Stimulated activated CD4-positive, alpha-beta T cell treated with anti-CD3 and anti-CD28 coated beads, Interleukin-4, amount 100 ng/mL, for 1 hour (primary cell): ENCODE data around the gene SOHLH1.

Source experiments
- DNase-seq: peaks from one replicate; pipeline ENCODE4 v3.0.0-alpha.2; 2020

Gene SOHLH1, protein sequence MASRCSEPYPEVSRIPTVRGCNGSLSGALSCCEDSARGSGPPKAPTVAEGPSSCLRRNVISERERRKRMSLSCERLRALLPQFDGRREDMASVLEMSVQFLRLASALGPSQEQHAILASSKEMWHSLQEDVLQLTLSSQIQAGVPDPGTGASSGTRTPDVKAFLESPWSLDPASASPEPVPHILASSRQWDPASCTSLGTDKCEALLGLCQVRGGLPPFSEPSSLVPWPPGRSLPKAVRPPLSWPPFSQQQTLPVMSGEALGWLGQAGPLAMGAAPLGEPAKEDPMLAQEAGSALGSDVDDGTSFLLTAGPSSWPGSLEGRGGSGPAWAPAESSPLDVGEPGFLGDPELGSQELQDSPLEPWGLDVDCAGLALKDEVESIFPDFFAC

DNA sequence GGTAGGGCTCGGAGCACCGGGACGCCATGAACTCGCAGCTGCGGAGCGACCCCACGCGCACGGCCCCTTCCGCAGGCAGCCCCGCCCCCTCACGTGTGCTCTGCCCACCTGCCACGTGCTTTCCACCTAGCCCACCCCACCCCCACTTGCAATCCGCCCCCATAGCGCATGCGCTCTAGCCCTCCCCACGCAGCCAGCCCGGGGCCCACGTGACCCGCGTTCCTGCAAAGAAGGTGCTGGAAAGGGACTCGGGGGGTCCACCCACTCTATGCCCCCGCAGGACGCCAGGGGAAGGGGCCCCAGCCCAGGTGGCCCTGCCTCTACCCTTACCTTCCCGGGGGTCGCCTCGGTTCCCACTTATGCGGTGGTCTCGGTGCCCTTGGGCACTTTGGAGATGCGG is at the start of gene SOHLH1:
Gene SOHLH1 (minus strand): TSS at position 42 of the 400 bp plus-strand sequence. CDS start 14 bp downstream, at position 28.
- no peak for DNase-seq

DNA sequence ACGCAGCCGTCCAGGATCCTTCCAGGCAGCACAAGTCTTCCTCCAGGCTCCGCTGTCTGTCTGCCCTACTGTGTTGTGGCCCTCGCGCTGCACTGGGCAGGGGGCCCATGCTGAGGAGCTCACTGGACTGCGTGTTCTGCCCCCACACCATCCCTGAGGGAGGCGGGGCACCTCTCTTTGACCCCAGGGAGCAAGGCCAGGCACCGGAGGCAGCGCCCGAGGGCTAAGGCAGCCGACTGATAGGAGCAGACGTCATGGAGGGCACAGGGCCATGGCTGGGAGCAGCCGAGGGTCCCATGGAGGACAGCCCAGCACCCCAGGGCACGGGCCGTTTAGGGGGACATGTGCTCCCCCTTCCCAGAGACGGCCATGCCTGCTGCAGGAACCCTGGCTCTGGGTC is 49.4 kb upstream of the SOHLH1 start:
- no peak for DNase-seq

DNA sequence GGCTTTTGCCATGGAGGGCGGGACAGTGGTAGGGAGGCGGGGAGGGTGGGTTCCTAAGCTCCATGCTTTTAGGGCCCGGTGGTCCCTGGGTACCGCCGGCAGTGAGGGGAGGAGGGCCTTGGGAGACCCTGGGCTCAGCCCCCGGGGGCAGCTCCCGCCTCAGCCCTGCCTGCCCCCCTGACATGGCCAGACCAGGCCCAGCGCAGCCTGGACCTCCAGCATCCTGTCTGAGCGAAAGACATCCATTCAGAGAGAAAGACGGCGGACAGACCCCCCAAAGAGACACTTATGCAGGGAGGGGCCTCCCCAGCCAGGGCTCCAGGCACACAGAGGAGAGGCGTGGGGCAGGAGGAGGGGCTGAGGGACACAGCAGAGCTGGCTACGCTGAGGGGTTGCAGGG is 48.0 kb upstream of the SOHLH1 start:
- DNase-seq: no peak

DNA sequence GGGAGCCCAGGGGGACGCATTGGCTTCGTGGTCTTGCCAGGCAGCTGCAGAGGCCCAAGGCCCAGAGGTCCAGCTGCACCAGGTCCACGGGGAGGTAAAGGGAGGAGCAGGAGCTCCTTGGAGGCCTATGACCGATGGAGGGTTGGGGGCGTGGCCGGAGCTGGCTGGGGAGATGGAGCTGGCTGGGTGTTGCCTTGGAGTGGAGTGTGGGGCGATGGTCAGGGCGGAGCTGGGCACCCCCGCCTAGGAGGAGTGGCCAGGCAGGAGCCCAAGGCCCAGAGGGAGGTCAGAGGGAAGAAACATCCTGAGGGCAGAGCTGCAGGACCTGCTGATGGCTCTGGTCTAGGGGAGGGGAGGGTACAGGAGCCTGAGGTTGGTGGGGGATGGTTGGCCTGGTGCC is 47.3 kb upstream of the SOHLH1 start:
- DNase-seq: no peak

DNA sequence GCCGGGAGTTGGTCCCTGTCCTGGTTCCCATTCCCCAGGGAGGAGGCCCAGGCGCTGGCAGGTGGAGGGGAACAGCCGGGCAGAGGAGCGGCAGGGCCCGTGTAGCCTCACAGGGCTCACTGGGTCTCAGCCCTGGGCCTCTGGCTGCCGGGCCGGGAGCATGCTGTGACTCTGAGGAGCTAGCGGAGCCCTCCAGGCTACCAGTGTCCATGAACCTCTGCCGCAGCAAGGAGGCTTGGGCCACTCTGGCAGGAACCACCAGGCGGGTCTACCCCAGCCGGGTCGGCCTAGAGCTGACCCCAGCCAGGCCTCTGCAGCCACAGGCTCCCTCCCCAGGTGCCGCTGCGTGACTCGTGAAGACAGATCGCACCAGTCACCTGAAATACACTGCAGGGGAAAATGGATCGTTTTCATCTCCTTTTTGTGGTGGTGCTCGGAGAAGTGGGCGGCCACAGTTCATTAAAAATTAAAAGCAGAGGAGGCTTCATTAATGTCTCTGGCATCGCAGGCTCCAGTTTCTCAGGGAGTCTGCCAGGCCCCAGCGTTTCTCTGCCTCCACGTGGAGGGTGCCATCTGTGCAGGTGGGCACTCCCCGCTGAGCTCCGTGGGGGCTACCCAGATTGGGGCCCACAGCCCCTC is 46.5 kb upstream of the SOHLH1 start:
- no peak for DNase-seq

DNA sequence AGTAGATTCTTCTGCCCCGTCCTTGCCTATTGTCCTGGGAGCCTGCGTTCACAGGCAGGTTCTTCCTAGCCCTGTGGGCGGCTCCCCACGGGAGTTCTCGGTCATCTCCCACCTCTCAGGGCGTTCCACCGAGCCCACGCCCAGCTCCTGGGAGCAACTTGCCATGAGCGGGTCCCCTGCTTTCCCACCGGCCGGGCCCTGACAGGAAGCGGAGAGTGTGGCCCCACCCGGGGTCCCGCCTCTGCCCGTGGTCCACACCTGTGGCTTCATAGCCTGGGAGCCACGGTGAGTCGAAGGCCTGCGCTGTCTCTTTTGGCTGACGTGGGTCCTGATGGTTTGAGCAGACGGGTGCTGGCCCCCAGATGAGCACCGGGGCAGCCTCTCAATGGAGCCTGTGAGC is 45.9 kb upstream of the SOHLH1 start:
- no peak for DNase-seq

DNA sequence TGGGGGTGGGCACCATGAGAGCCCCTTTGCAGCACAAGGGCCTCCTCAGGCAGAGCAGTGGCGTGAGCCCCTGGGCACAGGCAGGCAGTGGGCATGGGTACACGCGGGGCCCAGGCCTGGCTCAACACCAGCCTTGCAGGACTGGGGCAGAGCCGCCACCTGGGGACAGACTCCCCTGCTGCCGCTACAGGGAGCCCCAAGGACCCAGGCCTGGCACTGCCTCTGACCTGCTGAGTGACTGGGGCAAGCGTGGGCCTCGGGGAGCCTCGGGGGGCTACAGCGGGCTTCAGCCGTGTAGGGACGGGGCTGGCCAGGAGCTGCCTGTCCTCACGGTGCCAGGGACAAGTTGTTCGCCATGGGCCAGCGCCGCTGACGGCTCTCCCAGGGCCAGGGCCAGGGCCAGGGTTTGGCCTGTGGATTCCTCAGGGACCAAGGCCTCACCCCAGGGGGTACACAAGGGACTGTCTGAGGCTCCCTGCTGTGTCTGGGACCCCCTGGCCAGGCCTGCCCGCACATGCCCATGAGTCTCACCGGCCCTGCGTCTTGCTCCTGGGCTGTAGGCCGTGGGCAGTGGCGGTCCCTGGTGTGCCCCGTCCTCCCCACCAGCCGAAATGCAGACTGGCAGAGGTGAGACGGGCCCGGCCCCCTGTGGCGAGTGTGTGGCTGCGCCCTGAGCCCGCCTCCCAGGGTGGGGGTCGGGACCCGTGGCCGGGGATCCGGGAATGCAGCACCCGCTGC is 45.2 kb upstream of the SOHLH1 start:
- no peak for DNase-seq

DNA sequence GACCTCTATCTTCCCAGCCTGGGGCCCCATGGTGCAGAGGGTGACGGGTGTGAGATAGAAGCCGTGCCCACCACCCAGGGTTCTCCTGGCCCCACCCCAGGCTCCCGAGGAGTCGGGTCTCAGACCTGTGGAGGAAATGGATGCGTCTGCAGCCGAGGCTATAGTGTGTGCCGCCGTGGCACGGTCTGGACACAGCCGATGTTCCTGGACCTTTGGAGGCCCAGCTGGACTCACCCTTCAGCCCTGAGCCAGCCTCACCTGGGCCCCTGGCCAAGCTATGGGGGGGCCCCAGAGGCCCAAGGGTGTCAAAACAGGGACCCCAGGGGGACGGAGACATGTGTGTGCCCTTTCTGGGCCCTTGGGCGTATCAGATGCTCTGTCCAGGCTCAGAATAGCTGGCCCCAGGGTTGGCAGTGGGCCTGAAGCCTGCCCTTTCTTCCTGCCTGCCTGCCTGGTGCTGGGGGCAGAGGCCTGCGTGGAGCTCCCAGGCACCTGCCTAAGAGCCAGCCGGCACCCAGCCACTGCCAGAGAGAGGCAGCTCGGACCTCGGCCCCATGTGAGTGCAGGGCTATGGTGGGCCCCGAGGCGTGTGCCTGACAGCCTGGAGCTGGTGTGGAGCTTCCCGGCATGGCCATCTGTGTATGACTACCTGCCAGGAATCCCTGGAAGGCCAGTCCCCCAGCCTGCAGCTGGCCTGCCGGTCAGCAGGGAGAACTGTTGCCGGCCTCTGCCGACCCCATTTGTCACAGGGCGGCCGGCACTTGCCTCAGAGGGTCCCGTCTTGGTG is 44.5 kb upstream of the SOHLH1 start:
- DNase-seq: no peak

DNA sequence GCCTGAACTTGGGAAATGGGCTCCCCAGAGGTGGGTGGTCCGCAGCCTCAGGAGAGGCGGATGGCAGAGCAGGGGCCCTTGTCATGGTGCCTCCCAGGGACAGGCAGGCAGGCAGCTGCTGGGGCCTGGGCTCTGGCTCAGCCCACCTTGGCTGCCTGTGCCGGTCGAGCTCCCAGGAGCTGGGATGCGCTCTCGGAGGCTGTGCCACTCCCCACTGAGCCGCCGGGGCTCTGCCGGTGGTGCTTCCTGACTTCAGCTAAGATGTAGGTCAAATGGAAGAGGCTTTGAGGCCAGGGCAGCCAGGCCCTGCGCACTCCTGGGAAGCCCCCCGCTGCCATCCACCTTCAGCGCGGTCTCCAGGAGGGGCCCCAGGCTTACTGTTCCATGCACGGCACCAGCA is 43.7 kb upstream of the SOHLH1 start:
- DNase-seq: no peak

DNA sequence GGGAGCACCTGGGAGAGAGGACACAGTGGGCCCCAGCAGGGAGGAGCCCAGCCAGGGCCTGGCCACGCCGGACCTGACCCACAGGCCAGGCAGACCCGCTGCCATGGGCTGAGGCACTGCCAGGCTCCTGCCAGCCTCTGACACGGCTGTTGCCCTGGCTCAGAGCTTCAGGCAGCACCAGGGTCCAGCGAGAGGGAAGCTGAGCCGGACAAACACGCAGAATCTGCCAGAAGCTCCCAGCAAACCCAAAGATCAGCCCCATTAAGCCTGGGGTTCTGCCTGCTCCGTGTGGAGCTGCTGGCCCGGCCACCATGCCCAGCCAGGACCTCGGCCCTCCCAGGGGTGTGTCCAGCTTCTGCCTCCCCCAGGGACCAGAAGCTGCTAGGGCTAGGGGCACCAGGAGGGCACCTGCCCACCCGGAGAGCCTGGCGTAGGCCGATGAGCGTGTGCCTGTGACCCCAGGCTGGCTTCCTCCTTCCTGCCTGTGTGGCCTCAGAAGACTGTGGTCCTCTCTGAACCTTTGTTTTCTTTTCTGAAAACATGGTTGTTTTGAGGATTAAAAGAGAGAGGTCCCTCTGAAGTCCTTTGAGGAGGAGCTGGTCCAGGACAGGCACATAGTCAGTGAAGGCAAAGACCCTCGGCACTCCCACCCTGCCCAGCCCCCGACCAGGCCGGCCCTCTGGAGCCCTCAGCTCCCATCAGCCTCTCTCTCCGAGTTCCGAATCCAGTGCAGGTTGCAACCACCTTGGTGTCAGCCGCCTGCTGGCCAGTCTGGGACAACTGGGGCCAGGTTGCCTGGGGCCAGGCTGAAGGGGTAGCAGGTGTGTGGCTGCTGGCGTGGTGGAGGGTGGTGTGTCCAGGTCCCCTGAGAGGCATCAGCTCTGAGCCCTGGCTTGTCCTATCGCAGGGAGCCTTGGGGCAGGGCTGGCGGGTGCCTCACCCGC is 42.3 kb upstream of the SOHLH1 start:
- no peak for DNase-seq

DNA sequence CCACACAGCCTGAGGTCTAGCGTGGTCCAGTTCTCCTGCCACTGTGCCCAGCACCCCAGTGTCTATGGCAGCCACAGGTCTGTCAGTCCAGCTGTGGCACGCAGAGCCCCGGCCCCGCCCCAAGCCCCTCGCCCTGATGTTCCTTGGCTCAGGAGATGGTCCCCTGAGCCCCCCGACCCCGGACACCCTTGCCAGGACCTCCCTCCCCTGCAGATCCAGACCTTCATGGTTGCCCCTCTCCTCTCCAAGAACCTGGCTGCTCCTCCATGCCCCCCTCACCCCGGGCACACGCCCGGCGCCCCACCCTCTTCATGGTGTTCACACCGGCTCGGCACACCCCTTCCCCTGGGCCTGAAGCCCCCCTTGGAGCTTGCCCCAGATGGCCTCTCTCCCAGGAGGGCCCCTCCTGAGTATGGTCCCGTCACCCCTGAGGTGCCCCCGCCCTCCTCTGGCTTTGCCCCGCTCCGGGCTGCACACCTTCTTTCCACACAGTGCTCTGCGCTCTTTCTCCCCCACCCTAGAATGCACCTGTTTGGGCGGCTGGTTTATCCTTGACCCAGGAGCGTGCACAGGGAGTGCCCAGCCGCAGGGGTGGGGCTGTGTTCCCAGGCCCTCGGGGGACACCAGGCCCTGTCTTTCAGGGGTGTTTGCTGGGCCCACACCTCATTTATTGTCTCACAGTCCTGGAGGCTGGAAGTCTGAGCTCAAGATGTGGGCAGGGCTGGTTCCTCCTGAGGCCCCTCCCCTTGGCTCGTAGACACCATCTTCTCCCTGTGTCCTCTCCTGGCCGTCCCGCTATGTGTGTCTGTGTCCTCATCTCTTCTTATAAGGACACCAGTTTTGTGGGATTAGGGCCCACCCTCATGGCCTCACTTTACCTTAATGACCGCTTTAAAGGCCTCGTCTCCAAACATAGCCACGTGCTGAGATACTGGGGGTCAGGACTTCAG is 40.3 kb upstream of the SOHLH1 start:
- DNase-seq: no peak

DNA sequence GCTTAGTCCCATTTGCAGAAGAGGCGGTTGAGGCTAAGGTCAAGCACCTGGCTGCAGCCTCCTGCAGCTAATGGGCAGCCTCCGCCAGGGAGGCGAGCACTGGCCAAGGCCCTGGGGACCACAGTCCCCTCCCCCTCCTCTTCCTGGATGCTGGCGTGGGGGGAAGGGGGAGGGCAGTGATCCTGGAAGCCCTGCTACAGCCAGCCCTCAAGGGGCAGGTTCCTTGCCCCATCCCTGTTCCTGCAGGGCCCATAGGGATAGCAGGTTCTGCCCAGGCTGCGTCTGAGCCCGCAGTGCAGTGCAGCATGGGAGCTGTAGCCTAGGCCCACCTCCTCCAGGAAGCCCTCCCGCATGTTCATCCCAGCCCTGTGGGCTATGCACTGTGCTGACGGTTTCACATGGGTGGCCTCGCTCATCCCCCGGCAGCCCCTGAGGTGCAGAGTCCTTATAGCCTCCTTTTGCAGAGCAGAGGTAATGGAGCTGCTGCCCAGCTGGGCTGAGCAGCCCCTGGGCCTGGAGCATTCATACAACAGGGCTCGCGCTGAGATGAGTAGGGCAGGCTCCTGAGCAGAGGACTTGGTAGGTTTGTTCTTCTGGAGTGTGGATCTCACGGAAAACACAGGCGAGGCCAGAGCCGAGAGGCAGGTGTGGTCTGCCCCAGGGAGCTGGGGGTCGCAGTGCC is 38.7 kb upstream of the SOHLH1 start:
- no peak for DNase-seq

DNA sequence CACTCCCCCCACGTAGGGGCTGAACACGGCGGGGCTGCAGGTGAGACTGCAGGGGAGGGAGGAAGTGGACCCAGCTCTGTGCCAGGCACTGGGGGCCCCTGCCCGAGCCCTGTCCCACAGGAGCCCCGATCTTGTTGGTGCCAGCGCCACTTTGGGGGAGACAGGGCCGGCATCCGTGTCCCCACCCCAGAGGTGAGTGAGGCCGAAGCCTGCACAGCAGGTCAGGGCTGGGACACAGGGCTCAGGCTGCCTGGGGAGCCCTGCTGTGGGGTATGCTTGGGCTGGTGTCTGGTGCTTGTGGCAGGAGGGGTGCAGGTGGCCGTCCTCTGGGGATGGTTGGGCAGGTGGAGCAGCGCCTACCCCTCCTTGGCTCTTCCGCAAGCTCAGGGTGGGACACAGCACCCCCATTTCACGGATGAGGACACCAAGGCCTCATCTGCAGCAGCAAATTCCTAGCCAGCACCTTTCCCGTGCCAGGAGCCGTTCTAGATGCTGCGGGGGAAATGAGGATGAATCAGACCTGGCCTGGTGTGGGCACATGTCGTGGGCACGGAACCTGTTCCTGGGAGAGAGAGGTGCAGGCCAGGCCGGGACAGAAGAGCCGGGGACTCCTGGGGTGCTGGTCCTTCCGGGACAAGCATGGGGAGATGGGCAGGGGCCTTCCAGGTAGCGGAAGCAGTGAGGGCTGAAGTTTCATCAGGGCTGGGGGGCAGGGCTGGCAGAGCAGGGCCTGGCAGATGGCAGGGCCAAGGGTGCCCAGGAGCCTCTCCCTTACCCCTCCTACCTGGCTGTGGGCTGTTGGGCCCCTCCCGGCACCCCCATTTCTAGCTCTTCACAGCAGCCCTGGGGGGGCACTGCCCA is 37.9 kb upstream of the SOHLH1 start:
- no peak for DNase-seq

DNA sequence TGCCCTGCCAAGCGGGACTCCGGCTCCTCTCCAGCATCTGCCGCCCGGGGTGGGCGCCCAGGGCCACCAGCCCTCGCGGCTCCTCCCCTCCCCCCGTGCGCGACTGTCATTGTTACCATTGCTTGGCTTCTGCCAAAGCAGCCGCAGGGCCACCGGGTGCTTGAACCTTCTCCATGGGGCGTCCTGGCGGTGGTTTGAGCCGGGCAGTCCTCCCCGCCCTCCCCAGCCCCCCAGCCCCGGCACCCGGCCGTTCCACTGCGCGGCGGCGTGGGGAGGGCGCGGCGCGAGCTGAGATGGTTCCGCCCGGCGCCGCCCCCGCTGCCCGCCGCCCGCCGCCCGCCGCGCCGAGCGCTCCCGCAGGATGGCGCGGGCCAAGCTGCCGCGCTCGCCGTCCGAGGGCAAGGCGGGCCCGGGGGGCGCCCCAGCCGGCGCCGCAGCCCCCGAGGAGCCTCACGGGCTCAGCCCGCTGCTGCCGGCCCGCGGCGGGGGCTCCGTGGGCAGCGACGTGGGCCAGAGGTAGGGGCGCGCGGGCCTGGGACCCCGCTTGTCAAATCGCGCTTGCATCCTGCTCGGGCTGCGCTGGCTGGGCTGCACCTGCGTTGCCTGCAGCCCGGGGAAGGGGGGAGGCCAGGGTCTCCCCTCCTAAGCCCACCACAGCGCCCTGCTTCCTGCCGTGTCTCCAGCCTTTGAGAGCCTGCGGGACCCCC is 37.1 kb upstream of the SOHLH1 start:
- no peak for DNase-seq

DNA sequence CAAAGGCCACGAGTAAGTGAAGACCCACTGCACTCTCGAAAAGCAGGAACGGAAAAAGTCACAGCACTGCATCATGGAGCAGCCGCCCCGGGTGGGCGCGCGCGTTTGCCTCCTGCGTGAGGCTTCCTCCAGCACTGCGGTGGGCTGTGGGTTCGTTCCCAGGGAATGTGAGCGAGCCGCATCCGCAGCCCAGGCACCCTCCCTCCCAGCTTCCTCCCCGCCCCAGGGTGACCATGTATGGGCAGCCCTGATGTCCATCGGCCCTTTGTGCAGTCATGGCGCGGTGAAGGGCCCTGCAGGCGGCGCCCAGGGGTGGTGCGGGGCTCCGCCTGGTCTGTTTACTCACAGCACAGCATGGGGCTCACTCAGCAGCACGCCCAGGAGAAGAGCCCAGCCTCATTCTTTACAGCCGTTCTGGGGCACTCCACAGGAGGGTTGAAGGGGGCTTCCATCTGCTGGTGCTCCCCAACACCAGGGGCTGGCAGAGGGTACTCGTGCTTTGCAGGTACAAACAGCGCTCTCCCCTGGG is 35.4 kb upstream of the SOHLH1 start:
- no peak for DNase-seq

DNA sequence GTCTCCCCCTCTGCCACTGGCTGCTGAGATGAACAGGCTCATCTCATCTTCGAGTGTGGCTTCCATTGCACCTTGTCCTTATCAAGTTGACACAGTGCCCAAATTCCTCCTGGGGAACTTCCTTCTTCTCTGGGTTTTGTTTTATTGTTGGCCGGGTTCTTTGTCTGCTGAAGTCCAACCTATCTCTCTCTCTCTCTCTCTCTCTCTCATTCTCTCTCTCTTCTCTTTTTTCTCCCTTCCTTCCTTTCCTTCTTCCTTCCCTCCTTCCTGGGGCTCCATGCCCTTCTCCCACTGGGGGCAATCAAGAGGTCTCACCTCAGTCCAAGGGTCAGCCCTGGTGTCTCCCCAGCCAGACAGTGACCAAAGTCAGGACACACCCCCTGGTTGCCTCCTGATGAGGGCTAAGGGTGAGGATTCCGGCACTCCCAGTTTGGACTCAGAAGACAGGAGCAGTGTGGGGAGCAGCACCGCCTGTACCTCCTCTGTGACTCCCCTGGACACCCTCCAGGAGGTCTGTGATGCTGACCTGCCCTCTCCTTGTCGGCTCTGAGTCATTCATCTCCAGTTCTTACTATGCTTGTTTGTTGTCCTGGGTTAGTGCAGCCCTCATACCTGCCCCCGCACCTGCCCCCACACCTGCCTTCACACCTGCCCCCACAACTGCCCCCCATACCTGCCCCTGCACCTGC is 33.4 kb upstream of the SOHLH1 start:
- no peak for DNase-seq

DNA sequence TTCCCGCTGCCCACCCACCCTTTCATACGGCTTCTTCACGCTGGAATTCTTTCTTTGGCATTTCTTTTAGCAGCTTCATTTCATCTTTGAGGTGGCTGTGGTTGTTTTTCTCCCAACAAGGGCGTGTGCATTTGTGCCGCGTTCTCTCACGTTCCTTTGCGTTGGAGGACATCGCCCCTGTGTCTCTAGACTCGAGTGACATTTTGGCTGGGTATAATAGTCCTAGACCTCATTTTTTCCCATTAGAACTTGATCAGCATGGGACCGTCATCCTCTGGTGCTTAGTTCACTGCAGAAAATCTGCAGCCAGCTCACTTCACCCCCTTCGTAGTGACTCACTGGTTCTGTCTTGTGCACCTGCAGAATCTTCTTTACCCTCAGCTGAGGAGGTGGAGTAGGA is 32.2 kb upstream of the SOHLH1 start:
- DNase-seq: no peak

DNA sequence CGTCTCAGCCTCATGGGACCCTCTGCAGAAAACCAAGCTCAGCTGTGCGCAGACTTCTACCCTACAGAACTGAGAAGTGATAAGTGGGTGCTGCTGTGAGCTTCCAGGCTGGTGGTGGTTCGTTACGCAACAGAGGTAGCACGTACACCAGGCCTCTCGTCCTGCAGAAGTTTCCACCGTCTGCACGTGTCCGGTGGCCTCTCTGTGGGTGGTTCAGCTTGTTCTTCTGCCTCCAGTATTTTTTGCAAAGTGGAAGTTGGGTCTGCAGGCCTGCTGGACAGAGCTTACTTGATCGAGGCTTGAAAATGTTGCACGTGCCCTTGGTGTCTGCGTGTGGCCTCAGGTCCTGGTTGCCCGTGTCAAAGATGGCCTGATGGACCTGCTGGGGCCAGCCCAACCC is 30.2 kb upstream of the SOHLH1 start:
- DNase-seq: no peak
